Heart left ventricle (tissue), 16 donors: Measurements from ENCODE around the gene BCL2L14. TPM values are rescaled to one million over a fixed set of nuclear protein-coding genes. Genes with fewer than 3 reads are reported as not detected.
"Not testable (repeated sequence)": the region's sequence is repeated elsewhere in the genome, so short reads cannot be mapped to it uniquely, and the experiment has no call there.

Source experiments
- ATAC-seq, 4 donors: fragments of 200-7000 bp; cut with Tn5 transposase; one replicate each; pipeline ENCODE4 v1.9.1; 2020 to 2022; ENCODE audit warnings: moderate library complexity in 4 of 4, mild to moderate bottlenecking in 3 of 4, moderate number of reproducible peaks in 1 of 4
- DNase-seq, 5 donors: peaks; one replicate each; pipeline ENCODE4 v3.0.0-alpha.2; 2020
- H3K27ac ChIP-seq, 12 donors: fragments of 200-600 bp; sonication (generic) in 4 of 12; one replicate each; pipeline versions ENCODE4 v1.5.0 to v1.8.0; 2016 to 2022; ENCODE audit warnings: mild to moderate bottlenecking in 2 of 12
- H3K27me3 ChIP-seq, 9 donors: fragments of 200-600 bp; sonication (generic) in 2 of 9; one replicate each; pipeline versions ENCODE4 v1.5.1 to v1.8.0; 2016 to 2022; ENCODE audit warnings: mild to moderate bottlenecking in 3 of 9
- H3K36me3 ChIP-seq, 9 donors: fragments of 200-600 bp; sonication (generic) in 2 of 9; one replicate each; pipeline versions ENCODE4 v1.5.0 to v1.8.0; 2018 to 2022; ENCODE audit warnings: mild to moderate bottlenecking in 2 of 9
- H3K4me1 ChIP-seq, 12 donors: fragments of 200-600 bp; sonication (generic) in 4 of 12; one replicate each; pipeline versions ENCODE4 v1.5.0 to v1.8.0; 2016 to 2022; ENCODE audit warnings: mild to moderate bottlenecking in 3 of 12
- H3K4me3 ChIP-seq, 12 donors: fragments of 200-600 bp; sonication (generic) in 4 of 12; one replicate each; pipeline versions ENCODE4 v1.5.0 to v1.8.0; 2017 to 2022; ENCODE audit warnings: mild to moderate bottlenecking in 9 of 12, moderate library complexity in 4 of 12
- H3K9me3 ChIP-seq, 12 donors: fragments of 200-600 bp; sonication (generic) in 4 of 12; one replicate each; pipeline versions ENCODE4 v1.5.0 to v1.8.0; 2016 to 2022; ENCODE audit warnings: mild to moderate bottlenecking in 1 of 12
- CTCF ChIP-seq, 12 donors: fragments of 200-600 bp; sonication (generic) in 4 of 12; IDR thresholded peaks; one replicate each; pipeline versions ENCODE4 v1.5.0 to v1.8.0; 2018 to 2022; ENCODE audit warnings: antibody characterized with exemption in 12 of 12, mild to moderate bottlenecking in 5 of 12
- POLR2A ChIP-seq, 2 donors: fragments of 450-650 bp; IDR thresholded peaks; one replicate each; pipeline ENCODE4 v1.6.1; 2017; ENCODE audit warnings: antibody characterized with exemption in 2 of 2, mild to moderate bottlenecking in 2 of 2, moderate library complexity in 2 of 2
- whole genome bisulfite sequencing, 4 donors: extraction: QIAGEN DNeasy Blood & Tissue Kit in 2 of 4; methylation state at CpG; one replicate each; pipeline versions ENCODE4 v1.1.5 to v1.1.7; 2013 to 2018; 5-methylcytosine and 5-hydroxymethylcytosine counted together
- intact Hi-C, 10 donors: fragments of 100-400 bp; cut with DNase I; formaldehyde crosslinking; loops; one replicate each; pipeline versions ENCODE4 v1.11.1 to v1.14.2; 2022
- microRNA-seq, 4 donors: library from miRNA; unstranded; fragments of <30 nt; microRNA quantifications; one replicate each; pipeline versions ENCODE4 to v1.2.0, GENCODE V29; 2017 to 2020
- polyA plus RNA-seq, 2 donors: library from polyadenylated mRNA; stranded (reverse); fragments of 200-250 nt; gene quantifications; one replicate each; pipeline ENCODE4 v1.2.3, GENCODE V29; 2013
- total RNA-seq, 9 donors: library from RNA; depleted of rRNA in 2 of 9; stranded (reverse); fragments of >200 nt in 2 of 9; fragmentation: NEBNext Ultra II Directional in 3 of 9; extraction: Animal tissue kit (Norgen Biotek cat#: 25700) in 3 of 9; gene quantifications; one replicate each; pipeline versions ENCODE4 v1.1.0 to v1.2.4, GENCODE V29; 2016 to 2023
- donor health status: ischemic (EF 13 %, LVEDD 7.1; RV severe dilation, severe dysfunction).
- donor health status: healthy with polysubstance abuse.
- donor health status: DM: no; HTN: yes; CAD: no.
- donor health status: DM: no; HTN: no; CAD: no.
- donor health status: ischemic (EF 25% LVEDD 6.9; RV normal size, moderate dysfunction).
- donor health status: ischemic (EF 25% LVEDD 5.7; RV mildly dilated, moderate dysfunction).
- donor health status: healthy.
- donor health status: DM: yes; HTN: yes; CAD: no.
- donor health status: ischemic (EF 35%, LVEDD 5.7; RV mildly dilated, moderate dysfunction).
- donor health status: nonischemic (EF 11% LVEDD 7.7; RV severe dilation, severe dysfunction).
- donor health status: DM: yes; HTN: yes; CAD: no.
- donor health status: PGD.
- donor health status: ischemic (EF 29% LVEDD 5.4; RV normal size, mild dysfunction).
- donor health status: nonischemic (EF 23%, LVEDD 6.1; RV moderate dilation, normal function).

BCL2L14 gene
- total and polyA plus RNA-seq, 11 donors: not detected

GRCh38 chr12:12141000-12141399 is 70.3 kb downstream of the BCL2L14 start:
- Histone ChIP-seq H3K4me3 (no peak overlapping the region), H3K36me3 (peaks cover 0 to 53% (median 7%) of the 10 kb centered on the region in 9 donors), H3K27ac (no peak overlapping the region), H3K4me1 (no peaks in the 10 kb centered on the region), H3K9me3 (no peaks in the 10 kb centered on the region), H3K27me3 (no peaks in the 10 kb centered on the region)
- ATAC-seq: no peak
- intact Hi-C loops: loop anchor here in 1 of 10 donors (10.0 kb wide), 1 partner anchor 124 kb away; the partner anchor contains the start of gene LRP6
- TF ChIP-seq POLR2A (IDR thresholded peaks at IDR 0.05) (no peak), CTCF (IDR thresholded peaks at IDR 0.05) (no peak)
- DNase-seq: no peak

- not testable (repeated sequence) for DNase-seq, ATAC-seq
- WGBS, 4 donors: 0 to 100% (median 27%) methylated on average over 1 of the region's 1 CpG
Measured at GRCh38 chr12:12144531-12144930, 73.8 kb downstream of the BCL2L14 start.

GRCh38 chr12:12147111-12147510 is 76.4 kb downstream of the BCL2L14 start:
- Histone ChIP-seq H3K27ac (no peak overlapping the region), H3K9me3 (no peaks in the 10 kb centered on the region), H3K27me3 (no peaks in the 10 kb centered on the region), H3K4me1 (no peaks in the 10 kb centered on the region), H3K4me3 (no peak overlapping the region), H3K36me3 (peaks cover 0 to 72% (median 33%) of the 10 kb centered on the region in 9 donors)
- ATAC-seq (no peak), DNase-seq (no peak)
- intact Hi-C loops: loop anchor here in 1 of 10 donors (10.0 kb wide), 1 partner anchor 118 kb away; the partner anchor contains the start of gene LRP6
- 92 to 94% (median 93%) methylated on average over 6 of the region's 6 CpGs for WGBS, 4 donors
- TF ChIP-seq CTCF (IDR thresholded peaks at IDR 0.05) (no peak), POLR2A (IDR thresholded peaks at IDR 0.05) (no peak)

More at GRCh38 chr12:12144531-12144930, 73.8 kb downstream of the BCL2L14 start:
- H3K4me1 ChIP-seq, H3K27me3 ChIP-seq, H3K27ac ChIP-seq, H3K4me3 ChIP-seq, H3K9me3 ChIP-seq: not testable (repeated sequence)
- intact Hi-C loops: loop anchor here in 1 of 10 donors (10.0 kb wide), 1 partner anchor 120 kb away; the partner anchor contains the start of gene LRP6
- peaks cover 0 to 62% (median 22%) of the 10 kb centered on the region in 9 donors for H3K36me3 ChIP-seq

Small RNA genes within 50 kb of the gene (microRNA-seq; reads per million reads assigned to microRNA genes)
- 0 reads per million in 4 donors for gene MIR1244-4

Other genes starting within 250 kb of the BCL2L14 start
- gene LRP6, start 196.1 kb downstream of the BCL2L14 start, total RNA-seq: 10 to 100 TPM; 13.2 to 29.6 (median 17.6) TPM
- gene LRP6, start 196.1 kb downstream of the BCL2L14 start, polyA plus RNA-seq: 1 to 10 TPM; 3.7 to 7.5 TPM